IPS-18c (cell line): ENCODE results near the gene ZNF169.
"Not testable (repeated sequence)": the region's sequence is repeated elsewhere in the genome, so short reads cannot be mapped to it uniquely, and the experiment has no call there.

Experiments
- H3K4me3 ChIP-seq: 2 replicates; pipeline ENCODE4 v1.7.0; 2013; ENCODE audit warnings: low read depth, mild to moderate bottlenecking, low read length, moderate library complexity; ENCODE audit not compliant: insufficient read depth
- H3K9me3 ChIP-seq: one replicate; pipeline ENCODE4 v1.6.1; 2013; ENCODE audit warnings: mild to moderate bottlenecking, low read length, moderate library complexity; ENCODE audit not compliant: control insufficient read depth, insufficient read depth

The ZNF169 gene

DNA sequence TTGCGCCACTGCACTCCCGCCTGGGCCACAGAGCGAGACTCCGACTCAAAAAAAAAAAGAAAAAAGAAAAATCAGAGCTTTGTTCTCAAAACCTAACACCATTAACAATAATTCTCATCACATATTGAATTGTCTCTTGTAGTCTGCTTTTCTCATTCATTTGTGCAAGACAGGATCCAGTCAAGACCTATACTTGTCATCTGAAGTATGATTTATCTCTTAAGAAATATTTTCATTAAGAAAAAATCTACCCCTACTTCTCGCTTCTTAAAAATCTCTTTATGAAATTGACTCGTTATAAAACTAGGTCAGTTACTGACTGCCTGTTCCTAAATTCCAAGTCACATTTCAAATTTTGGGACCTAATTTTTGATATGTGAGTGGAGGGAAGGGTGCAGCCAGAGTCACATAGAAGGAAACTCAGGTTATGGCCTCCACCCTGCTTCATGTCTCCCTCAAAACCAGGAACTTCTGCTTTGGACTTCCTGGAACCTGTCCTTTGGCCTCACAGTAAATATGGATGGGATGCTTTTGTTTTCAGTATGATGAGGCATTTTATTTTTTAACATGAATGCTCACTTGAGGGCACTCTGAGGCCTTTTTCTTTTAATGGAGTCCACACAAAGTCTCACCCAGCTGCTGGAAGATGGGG is 18.9 kb downstream of the ZNF169 start:
- Histone ChIP-seq H3K9me3 (no peaks in the 10 kb centered on the region), H3K4me3 (no peak overlapping the region)

DNA sequence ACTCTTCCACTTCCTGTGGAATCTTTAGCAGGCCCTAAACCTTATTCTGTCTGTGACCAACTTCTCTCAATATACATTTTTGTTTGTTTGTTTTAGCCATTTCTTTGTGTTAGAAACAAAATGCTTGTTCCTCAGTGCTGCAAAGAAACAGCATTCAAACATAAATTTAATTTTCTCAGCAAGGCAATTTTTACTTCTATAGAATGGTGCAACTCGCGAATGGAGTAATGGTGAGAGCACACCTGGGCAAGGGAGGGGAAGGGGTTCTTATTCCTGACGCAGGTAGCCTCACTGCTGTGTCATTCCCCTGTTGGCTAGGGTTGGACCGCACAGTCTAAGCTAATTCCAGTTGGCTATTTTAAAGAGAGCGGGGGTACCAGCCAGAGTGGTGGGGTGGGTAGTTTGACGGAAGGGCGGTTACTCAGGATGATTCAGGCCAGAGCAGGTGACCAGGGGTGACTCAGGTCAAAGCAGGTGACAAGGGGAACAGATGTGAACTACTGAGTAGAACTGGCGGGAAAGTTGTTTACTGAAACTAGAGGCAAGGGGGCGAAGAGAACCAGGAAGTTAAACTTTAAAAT is 21.4 kb downstream of the ZNF169 start:
- Histone ChIP-seq H3K9me3 (no peaks in the 10 kb centered on the region), H3K4me3 (no peak overlapping the region)

DNA sequence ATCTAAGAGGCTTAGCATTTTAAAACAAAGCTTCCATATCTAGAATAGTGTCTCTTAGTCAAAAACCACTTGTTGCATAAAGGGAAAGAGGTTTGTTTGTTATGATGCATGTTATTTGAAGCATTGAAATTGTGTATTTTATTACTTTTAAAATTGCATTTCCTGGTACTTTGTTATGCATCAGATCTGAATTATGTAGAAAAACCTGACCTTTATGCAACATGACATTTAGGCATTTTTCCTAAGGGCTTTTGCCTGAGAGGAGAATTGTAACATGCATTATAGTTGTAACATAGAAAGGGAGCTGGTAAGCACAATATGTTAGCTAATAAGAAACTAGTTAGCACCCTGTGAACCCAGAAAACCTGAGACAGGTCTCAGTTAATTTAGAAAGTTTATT is 22.0 kb downstream of the ZNF169 start:
- Histone ChIP-seq H3K4me3 (no peak overlapping the region), H3K9me3 (no peaks in the 10 kb centered on the region)

DNA sequence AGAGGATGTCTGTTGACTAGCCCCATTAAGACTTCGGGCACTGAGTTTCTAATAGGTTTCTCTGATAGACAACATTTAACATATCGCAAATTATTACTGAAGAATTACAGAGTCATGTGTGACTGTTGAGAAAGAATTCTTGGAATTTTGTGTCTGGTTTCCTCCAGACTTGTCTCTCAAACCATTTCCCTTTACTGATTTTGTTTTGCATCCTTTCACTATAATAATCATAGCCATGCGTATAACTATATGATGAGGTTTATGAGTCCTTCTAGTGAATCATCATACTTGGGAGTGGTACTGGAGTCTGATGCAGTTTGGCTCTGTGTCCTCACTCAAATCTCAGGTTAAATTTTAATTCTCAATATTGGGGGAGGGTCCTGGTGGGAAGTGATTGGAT is 27.0 kb downstream of the ZNF169 start:
- no peak overlapping the region for H3K4me3 ChIP-seq
- H3K9me3 ChIP-seq: no peaks in the 10 kb centered on the region

DNA sequence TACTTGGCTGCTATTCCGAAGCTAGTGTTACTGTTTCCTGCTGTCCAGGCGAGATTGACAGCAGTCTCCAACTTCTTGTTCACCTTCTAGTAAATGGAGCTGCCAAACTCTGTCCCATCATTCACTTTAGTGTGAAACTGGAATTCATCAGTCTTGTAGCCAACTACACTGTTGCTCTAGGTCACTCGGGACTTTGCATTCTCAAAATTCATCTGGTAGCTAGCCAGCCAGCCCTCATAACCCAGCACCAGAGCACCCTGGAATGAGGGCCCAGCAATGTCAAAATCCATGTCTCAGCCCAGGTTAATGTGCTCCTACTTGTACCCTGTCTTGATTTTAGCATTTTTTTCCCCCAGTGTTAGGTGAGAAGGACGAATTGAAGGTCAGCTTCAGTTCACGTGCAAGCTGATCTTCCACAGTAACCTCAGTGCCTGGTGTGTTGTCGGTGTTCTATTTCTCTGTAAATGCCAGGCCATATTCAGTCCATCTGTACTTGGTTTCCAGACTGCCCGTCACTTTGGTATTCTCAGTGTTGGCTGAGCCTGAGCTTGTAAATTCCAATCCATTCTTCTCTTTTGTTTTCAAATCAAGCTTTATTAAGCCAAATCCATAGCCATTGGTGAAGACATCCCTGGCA is 28.9 kb downstream of the ZNF169 start:
- Histone ChIP-seq H3K9me3 (no peaks in the 10 kb centered on the region), H3K4me3 (no peak overlapping the region)

DNA sequence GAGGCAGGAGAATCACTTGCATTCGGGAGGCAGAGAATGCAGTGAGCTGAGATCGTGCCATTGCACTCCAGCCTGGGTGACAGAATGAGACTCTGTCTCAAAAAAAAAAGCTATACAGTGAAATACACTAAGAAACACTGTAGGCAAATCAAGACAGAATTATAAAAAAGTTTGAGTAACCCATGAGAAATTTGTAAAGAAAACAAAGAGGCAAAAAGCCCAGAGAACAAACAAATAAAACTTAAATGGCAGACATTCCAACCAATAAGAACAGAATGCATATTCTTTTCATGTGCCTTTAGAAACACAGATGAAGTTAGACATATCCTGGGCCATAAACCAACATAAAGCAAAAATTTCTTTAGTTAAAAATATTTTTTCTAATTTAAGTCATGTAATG is 30.6 kb downstream of the ZNF169 start:
- H3K4me3 ChIP-seq: no peak overlapping the region

DNA sequence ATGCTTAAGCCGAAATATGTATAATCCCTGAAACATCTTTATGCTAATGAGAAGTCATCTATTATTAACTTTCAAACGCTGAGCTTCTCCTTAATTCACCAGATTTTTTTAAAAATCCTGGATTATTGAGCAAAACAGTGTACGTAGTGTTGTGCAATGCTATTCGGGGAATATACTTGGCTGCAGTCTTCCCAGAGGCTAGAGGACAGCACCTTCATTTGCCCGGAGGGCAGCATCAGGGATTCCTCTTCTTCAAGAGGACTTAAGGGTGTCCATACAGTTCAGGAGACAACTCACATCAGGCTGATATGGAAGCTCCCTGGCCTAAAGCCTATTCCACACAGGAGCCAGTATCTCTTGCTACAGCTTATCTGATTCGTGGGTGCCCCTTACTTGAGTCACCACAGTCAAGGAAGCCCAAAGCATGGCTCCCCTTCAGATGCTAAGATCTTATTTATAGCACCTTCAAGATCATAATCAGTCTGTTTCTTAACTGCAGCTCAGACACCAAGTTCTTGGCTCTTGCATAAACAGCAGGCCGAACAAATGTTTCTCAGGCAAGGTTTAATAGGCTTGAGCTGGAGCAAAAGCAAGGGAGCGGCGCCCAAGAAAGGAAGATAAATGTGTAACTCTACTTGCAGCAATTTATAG is 40.0 kb downstream of the ZNF169 start:
- Histone ChIP-seq H3K9me3 (no peaks in the 10 kb centered on the region), H3K4me3 (no peak overlapping the region)

More for the DNA sequence above, 30.6 kb downstream of the ZNF169 start:
- H3K9me3 ChIP-seq: no peaks in the 10 kb centered on the region

DNA sequence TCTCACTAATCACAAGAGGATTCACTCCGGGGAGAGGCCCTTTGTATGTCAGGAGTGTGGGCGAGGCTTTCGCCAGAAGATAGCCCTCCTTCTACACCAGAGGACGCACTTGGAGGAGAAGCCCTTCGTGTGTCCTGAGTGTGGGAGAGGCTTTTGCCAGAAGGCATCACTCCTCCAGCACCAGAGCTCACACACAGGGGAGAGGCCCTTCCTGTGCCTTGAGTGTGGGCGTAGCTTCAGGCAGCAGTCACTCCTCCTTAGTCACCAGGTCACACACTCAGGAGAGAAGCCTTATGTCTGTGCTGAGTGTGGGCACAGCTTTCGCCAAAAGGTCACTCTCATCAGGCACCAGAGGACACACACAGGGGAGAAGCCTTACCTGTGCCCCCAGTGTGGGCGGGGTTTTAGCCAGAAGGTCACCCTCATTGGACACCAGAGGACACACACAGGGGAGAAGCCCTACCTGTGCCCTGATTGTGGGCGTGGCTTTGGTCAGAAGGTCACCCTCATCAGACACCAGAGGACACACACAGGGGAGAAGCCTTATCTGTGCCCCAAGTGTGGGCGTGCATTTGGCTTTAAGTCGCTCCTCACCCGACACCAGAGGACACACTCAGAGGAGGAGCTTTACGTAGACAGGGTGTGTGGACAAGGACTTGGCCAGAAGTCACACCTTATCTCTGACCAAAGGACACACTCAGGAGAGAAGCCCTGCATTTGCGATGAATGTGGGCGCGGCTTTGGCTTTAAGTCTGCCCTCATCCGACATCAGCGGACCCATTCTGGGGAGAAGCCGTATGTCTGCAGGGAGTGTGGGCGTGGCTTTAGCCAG is 41.6 kb downstream of the ZNF169 start:
- no peak overlapping the region for H3K4me3 ChIP-seq
- H3K9me3 ChIP-seq: no peaks in the 10 kb centered on the region

DNA sequence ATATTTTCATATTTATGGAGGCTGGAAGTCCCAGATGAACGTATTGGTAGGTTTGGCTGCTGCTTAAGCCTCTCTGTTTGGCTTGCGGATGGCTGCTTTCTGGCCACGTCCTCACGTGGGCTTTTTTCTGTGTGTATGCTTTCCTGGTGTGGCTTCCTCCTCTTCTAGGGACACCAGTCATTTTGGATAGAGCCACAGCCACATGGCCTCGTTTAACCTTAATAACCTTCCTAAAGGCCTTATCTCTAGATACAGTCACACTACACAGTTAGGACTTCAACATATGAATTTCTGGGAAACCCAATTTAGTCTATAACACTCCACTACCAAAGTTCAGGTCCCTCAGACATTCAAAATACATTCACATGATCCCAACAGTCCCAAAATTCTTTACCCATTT is 42.5 kb downstream of the ZNF169 start:
- H3K9me3 ChIP-seq: no peaks in the 10 kb centered on the region
- no peak overlapping the region for H3K4me3 ChIP-seq

DNA sequence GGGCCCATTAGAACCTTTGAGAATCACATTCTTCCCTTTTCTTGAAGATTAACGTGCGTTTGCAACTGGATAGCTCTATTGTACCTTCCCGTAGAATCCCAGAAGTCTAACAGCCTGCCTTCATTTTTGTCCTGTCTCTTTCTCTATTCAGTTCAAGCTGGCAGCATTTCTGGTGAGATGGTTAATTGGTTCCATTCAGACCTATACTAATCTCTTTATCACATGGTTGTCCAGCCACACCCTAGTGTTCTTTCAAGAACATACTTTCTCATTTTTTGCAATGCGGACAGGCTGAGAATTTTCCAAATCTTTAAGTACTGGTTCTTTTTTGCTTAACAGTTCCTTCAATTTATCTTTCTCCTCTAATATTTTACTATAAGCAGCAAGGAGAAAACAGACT is 43.3 kb downstream of the ZNF169 start:
- H3K9me3 ChIP-seq: no peaks in the 10 kb centered on the region
- no peak overlapping the region for H3K4me3 ChIP-seq

DNA sequence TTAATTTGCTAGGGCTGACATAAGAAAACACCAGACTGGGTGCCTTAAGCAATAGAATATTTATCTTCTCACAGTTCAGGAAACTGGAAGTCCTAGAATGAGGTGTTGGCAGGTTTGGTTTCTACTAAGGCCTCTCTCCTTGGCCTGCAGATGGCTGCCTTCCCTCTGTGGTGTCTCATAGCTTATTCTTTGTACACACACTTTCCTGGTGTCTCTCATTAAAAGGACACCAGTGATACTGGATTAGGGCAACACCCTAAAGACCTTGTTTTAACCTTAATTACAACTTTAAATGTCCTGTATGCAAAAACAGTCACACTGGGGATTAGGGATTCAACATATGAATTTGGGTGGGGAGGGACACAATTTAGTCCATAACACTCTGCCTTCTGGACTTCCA is 44.2 kb downstream of the ZNF169 start:
- Histone ChIP-seq H3K4me3 (no peak overlapping the region), H3K9me3 (no peaks in the 10 kb centered on the region)

DNA sequence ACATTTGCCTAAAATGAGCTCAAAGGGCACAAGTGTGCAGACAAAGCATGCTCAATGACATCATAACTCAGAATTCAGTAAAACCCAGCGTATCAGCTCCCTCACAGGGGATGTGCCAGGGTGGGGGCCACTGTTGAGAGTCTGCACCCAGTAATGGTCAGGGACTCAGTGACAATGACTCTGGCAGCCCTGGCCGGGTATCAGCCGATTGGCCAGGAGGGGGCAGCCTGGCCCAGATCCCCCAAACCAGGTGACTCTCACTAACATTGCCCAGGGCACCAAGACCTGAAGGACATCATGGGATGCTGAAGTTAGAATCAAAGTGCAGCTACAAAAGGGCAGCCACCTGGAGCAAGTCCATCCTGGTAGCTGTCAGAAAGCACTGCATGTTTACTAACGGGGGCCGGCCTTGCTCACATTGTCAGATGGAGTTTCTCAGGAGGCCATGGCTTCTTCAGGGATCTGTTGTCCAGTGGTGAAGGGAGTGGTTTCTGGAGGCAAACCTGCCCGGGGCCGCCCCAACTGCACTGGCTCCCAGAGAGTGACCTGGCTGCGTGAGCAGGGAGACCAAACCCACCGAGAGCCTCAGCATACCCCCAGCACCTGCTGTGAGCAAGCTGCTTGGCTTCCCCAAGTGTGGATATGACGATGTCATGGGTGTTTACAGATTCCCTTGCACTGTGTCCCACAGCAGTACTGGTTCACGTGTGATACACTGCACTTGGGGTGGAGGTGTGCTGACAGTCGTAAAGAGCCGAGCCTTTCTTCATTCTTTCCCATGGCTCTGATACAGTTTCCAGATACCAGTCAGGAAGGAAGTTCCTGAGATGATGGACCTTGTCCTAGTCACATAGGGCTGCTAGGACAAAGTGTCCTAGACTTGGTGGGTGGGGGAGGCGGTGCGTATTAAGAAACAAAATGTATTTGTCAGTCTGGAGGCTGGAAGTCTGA is 56.2 kb downstream of the ZNF169 start:
- not testable (repeated sequence) for H3K9me3 ChIP-seq, H3K4me3 ChIP-seq

DNA sequence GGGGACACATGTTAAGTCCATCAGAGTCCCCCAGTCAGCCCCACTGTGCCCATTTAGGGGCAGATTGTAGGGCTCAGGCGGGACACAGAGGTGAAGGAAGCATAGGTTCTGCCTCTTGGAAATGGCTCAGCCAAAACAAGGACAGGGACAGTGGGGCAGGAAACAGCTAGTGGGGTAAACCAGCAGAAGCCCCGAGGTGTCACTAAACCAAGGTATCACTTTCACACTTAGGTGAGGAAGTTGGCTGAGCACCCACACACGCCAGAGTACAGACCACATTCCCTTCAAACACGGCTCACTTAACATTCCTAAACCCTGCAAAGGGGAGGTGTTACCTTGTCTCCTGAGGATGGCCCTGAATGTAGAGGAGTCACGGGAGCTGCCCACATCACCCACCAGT is 57.1 kb downstream of the ZNF169 start:
- H3K9me3 ChIP-seq: not testable (repeated sequence)

DNA sequence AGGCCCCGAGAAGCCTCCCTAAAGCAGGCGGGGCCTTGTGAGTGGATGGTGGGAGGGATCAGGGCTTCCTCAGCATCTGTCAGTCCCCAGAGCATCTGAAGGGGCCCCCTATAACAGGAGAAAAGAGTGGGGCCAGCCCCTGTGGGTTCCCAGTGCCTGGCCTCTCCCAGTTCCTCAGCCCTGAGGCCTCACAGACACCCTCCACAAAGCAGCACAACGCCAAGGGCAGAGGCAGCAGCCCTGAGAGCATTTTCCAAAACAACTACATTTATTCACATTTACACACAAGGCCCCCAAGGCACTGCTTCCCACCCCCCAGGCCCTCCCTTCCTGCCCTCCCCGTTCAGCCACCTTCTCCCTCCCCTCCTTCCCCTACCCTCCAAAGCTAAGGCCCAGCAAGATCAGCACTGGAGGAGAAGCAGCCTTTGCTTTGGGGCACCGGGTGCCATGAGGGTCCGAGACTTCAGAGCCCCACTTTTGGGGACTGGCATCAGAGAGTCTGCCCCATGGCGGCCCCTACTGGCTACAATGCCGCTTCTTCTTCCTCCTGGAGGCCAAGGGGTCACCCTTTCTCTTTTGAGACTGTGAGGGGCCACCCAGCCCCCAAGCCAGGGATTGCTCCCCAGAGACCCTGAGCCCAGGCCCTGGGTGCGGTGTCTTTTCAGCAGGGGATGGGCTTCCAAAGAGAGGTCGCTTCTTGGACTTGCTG is 59.0 kb downstream of the ZNF169 start:
- H3K9me3 ChIP-seq, H3K4me3 ChIP-seq: not testable (repeated sequence)

More for the DNA sequence above, 57.1 kb downstream of the ZNF169 start:
- H3K4me3 ChIP-seq: not testable (repeated sequence)

DNA sequence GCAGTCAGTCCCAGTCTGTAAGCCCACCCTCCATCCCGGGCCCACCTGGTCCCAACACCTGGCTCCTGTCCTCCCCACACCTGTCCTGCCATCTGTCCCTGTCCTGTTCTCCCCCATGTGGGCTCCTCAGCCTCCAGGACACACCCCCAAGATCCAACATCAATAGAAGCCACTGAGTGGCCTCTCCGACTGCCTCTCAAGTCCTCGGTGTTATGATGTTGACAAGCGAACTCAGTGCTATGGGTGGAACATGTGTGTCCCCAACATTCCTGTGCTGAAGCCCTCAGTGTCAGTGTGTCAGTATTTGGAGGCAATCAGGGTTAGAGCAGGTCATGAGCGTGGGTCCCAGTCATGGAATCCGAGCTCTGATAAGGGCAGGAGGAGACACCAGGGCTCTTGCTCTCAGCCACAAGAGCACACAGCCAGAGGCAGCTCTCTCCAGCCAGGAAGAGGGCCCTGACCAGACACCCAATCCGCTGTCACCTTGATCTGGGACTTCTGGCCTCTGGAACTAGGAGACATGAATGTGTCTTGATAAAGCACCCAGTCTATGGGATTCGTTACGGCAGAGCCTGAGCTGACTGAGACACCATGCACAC is 63.3 kb downstream of the ZNF169 start:
- not testable (repeated sequence) for H3K9me3 ChIP-seq

More for the DNA sequence above, 63.3 kb downstream of the ZNF169 start:
- H3K4me3 ChIP-seq: not testable (repeated sequence)
